ENCODE measurements around the gene FHIP1A.

Gene FHIP1A

GRCh38 chr4:151427266-151427665 is 18.3 kb downstream of the FHIP1A start:
- no peak overlapping the region for H3K4me3 ChIP-seq (ENCODE audit: low read depth, low read length)
- no peak for TF ChIP-seq CTCF (IDR thresholded peaks at IDR 0.05; ENCODE audit: insufficient read depth, low read length, missing control alignments)
- ChIA-PET CTCF (no interaction called here), POLR2A (no interaction called here)
- no peak for DNase-seq (ENCODE audit: low read depth, low spot score)

GRCh38 chr4:151428346-151428745 is 19.4 kb downstream of the FHIP1A start:
- no peak for TF ChIP-seq CTCF (IDR thresholded peaks at IDR 0.05; ENCODE audit: insufficient read depth, low read length, missing control alignments)
- no peak overlapping the region for H3K4me3 ChIP-seq (ENCODE audit: low read depth, low read length)
- DNase-seq (ENCODE audit: low read depth, low spot score) = no peak
- CTCF ChIA-PET = no interaction called here
- POLR2A ChIA-PET = no interaction called here

GRCh38 chr4:151429957-151430570 is 21.1 kb downstream of the FHIP1A start:
- ChIA-PET CTCF (interaction anchor here (0.8 kb wide), 1 partner anchor 139 kb away, joined by 3 read pairs; no protein-coding TSS in a partner anchor), POLR2A (no interaction called here)
- no peak for TF ChIP-seq CTCF (IDR thresholded peaks at IDR 0.05; ENCODE audit: insufficient read depth, low read length, missing control alignments)
- H3K4me3 ChIP-seq (ENCODE audit: low read depth, low read length) = no peak overlapping the region
- DNase-seq (ENCODE audit: low read depth, low spot score) = no peak

- ChIA-PET CTCF (interaction anchor here (0.9 kb wide), 1 partner anchor 53 kb away, joined by 3 read pairs; no protein-coding TSS in a partner anchor), POLR2A (no interaction called here)
- no peak for TF ChIP-seq CTCF (IDR thresholded peaks at IDR 0.05; ENCODE audit: insufficient read depth, low read length, missing control alignments)
- H3K4me3 ChIP-seq (ENCODE audit: low read depth, low read length) = no peak overlapping the region
- DNase-seq (ENCODE audit: low read depth, low spot score) = no peak
These were observed 21.9 kb downstream of the FHIP1A start for GRCh38 chr4:151430740-151431457.

- H3K4me3 ChIP-seq (ENCODE audit: low read depth, low read length) = no peak overlapping the region
- DNase-seq (ENCODE audit: low read depth, low spot score) = no peak
- ChIA-PET POLR2A (no interaction called here), CTCF (interaction anchor here (0.9 kb wide), 1 partner anchor 52 kb away, joined by 3 read pairs; no protein-coding TSS in a partner anchor)
- TF ChIP-seq CTCF (IDR thresholded peaks at IDR 0.05; ENCODE audit: insufficient read depth, low read length, missing control alignments) = no peak
These were observed 22.8 kb downstream of the FHIP1A start for GRCh38 chr4:151431728-151432127.

GRCh38 chr4:151432654-151433053 is 23.7 kb downstream of the FHIP1A start:
- no peak for TF ChIP-seq CTCF (IDR thresholded peaks at IDR 0.05; ENCODE audit: insufficient read depth, low read length, missing control alignments)
- H3K4me3 ChIP-seq (ENCODE audit: low read depth, low read length) = no peak overlapping the region
- POLR2A ChIA-PET = no interaction called here
- DNase-seq (ENCODE audit: low read depth, low spot score) = no peak
- CTCF ChIA-PET = no interaction called here
